Tibial artery (tissue), 4 donors: ENCODE results near the gene UBE2U.

ENCODE experiments used
- DNase-seq, 2 donors: peaks; one replicate each; pipeline ENCODE4 v3.0.0-alpha.2; 2019
- H3K27ac ChIP-seq, 2 donors: fragments of 200-600 bp; sonication (generic) in 1 of 2; 1 replicate in 1 of 2; 2 replicates in 1 of 2; pipeline ENCODE4 v1.5.1; 2018 to 2019; ENCODE audit warnings: mild to moderate bottlenecking in 1 of 2
- H3K27me3 ChIP-seq, 2 donors: fragments of 200-600 bp; sonication (generic) in 1 of 2; one replicate each; pipeline versions ENCODE4 v1.5.1 to v1.6.0; 2016 to 2019
- H3K36me3 ChIP-seq, 3 donors: fragments of 200-600 bp; sonication (generic) in 2 of 3; one replicate each; pipeline ENCODE4 v1.5.1; 2016 to 2019; ENCODE audit warnings: mild to moderate bottlenecking in 2 of 3
- H3K4me1 ChIP-seq, 4 donors: fragments of 200-600 bp; sonication (generic) in 2 of 4; 1 replicate in 3 of 4; 2 replicates in 1 of 4; pipeline ENCODE4 v1.5.1; 2016 to 2019
- H3K4me3 ChIP-seq, 2 donors: fragments of 200-600 bp; sonication (generic) in 1 of 2; 1 replicate in 1 of 2; 2 replicates in 1 of 2; pipeline ENCODE4 v1.5.1; 2018 to 2019; ENCODE audit warnings: mild to moderate bottlenecking in 2 of 2
- H3K9me3 ChIP-seq, 3 donors: fragments of 200-600 bp; sonication (generic) in 1 of 3; one replicate each; pipeline ENCODE4 v1.5.1; 2016 to 2019
- intact Hi-C: fragments of 100-400 bp; cut with DNase I; formaldehyde crosslinking; loops from one replicate; pipeline ENCODE4 v1.15.0; 2023; ENCODE audit warnings: low total_unique reads
- TF ChIP-seq, protein P1 (sequence below), 2 experiments: fragments of 200-600 bp in 1 of 2; fragments of 450-650 bp in 1 of 2; IDR thresholded peaks; one replicate each; pipeline ENCODE4 v1.5.1; 2017 to 2019; ENCODE audit warnings: antibody characterized with exemption in 2 of 2, mild to moderate bottlenecking in 1 of 2, moderate library complexity in 1 of 2

Gene UBE2U

DNA sequence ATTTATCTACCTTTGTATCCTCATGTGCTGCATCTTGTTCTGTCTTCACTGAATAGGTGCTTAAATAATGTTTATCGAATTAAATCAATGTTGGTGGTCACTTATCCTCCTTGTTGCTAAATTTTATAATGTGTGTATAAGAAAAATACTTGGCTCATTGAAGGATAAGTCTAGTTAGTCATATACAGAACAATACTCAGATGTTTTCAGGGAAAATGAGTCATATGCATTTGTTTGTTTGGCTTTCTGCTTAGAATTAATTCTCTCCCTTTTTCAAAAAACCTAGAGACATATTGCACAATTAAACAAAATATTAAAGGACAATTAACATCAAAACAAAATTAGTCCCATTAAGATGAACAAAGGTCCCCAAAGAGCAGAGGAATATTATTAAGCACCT lies 89.0 kb downstream of the UBE2U start:
- Histone ChIP-seq H3K4me1 (no peaks in the 10 kb centered on the region), H3K9me3 (no peaks in the 10 kb centered on the region), H3K36me3 (no peaks in the 10 kb centered on the region), H3K27me3 (peaks cover 0 to 6% of the 10 kb centered on the region in 2 donors), H3K27ac (no peak overlapping the region), H3K4me3 (no peak overlapping the region)
- TF ChIP-seq, protein P1, sequence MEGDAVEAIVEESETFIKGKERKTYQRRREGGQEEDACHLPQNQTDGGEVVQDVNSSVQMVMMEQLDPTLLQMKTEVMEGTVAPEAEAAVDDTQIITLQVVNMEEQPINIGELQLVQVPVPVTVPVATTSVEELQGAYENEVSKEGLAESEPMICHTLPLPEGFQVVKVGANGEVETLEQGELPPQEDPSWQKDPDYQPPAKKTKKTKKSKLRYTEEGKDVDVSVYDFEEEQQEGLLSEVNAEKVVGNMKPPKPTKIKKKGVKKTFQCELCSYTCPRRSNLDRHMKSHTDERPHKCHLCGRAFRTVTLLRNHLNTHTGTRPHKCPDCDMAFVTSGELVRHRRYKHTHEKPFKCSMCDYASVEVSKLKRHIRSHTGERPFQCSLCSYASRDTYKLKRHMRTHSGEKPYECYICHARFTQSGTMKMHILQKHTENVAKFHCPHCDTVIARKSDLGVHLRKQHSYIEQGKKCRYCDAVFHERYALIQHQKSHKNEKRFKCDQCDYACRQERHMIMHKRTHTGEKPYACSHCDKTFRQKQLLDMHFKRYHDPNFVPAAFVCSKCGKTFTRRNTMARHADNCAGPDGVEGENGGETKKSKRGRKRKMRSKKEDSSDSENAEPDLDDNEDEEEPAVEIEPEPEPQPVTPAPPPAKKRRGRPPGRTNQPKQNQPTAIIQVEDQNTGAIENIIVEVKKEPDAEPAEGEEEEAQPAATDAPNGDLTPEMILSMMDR (IDR thresholded peaks at IDR 0.05): no peak
- DNase-seq: no peak
- intact Hi-C loops: no loop called here

DNA sequence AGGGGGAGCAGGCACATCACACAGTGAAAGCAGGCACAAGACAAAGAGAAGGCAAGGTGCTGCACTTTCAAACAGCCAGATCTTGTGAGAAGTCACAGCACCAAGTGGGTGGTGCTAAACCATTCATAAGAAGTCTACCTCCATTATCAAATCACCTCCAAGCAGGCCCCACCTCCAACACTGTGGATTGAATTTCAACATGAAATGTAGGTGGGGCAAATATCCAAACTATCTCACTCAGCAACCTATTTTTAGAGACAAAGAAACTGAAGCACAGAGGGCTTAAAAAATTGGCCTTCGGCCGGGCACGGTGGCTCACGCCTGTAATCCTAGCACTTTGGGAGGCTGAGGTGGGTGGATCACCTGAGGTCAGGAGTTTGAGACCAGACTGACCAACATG lies 90.4 kb downstream of the UBE2U start:
- TF ChIP-seq, protein P1 (IDR thresholded peaks at IDR 0.05): no peak
- H3K27ac ChIP-seq: no peak overlapping the region
- no peak overlapping the region for H3K4me3 ChIP-seq
- peaks cover 0 to 9% (median 0%) of the 10 kb centered on the region in 3 donors for H3K9me3 ChIP-seq
- H3K36me3 ChIP-seq: no peaks in the 10 kb centered on the region
- peaks cover 0 to 6% of the 10 kb centered on the region in 2 donors for H3K27me3 ChIP-seq
- intact Hi-C loops: no loop called here
- no peak for DNase-seq
- H3K4me1 ChIP-seq: no peaks in the 10 kb centered on the region

DNA sequence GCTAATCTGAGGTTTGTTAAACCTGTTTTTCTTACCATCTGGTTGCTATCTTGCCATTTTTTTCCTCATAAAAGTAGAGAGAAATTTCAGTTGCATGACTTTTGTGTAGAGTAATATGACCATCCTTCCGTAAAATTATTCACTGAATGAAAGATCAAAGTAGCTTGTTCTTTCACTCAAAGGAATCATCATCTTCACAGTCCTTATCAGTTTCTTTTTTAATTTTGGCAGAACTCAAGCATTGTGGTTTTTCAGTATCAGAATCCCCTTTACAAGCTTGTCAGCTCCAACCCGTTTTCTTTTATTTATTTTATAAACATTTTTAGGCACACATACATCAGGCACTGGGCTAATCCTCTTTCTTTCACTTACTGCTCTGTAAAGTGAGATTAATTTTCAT lies 91.7 kb downstream of the UBE2U start:
- intact Hi-C loops: no loop called here
- TF ChIP-seq, protein P1 (IDR thresholded peaks at IDR 0.05): no peak

DNA sequence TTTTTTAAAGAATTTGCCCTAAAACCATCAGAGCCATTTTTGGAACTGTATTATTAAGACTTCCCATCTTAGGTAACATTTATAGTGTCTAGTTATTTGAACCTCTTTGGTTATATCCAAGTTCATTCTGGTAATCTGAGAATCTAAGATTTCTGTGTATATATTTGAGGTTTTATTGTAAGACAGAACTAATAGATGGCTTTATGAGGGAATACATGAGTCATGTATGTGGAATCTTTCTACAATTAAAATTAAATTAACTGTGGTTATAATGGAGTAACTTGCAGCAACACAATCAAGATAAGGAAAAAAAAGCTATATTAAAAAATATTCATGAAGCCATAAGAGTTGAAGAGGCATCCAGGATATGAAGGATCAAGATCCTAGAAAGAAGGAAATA lies 92.1 kb downstream of the UBE2U start:
- Histone ChIP-seq H3K4me3 (no peak overlapping the region), H3K36me3 (no peaks in the 10 kb centered on the region), H3K9me3 (peaks cover 0 to 9% (median 0%) of the 10 kb centered on the region in 3 donors), H3K27ac (no peak overlapping the region), H3K27me3 (peaks cover 0 to 6% of the 10 kb centered on the region in 2 donors), H3K4me1 (no peaks in the 10 kb centered on the region)
- TF ChIP-seq, protein P1 (IDR thresholded peaks at IDR 0.05): no peak
- intact Hi-C loops: no loop called here
- no peak for DNase-seq

More for the DNA sequence above, 91.7 kb downstream of the UBE2U start:
- no peaks in the 10 kb centered on the region for H3K36me3 ChIP-seq
- no peak for DNase-seq
- H3K27ac ChIP-seq: no peak overlapping the region
- peaks cover 0 to 9% (median 0%) of the 10 kb centered on the region in 3 donors for H3K9me3 ChIP-seq
- peaks cover 0 to 6% of the 10 kb centered on the region in 2 donors for H3K27me3 ChIP-seq
- H3K4me3 ChIP-seq: no peak overlapping the region
- H3K4me1 ChIP-seq: no peaks in the 10 kb centered on the region

DNA sequence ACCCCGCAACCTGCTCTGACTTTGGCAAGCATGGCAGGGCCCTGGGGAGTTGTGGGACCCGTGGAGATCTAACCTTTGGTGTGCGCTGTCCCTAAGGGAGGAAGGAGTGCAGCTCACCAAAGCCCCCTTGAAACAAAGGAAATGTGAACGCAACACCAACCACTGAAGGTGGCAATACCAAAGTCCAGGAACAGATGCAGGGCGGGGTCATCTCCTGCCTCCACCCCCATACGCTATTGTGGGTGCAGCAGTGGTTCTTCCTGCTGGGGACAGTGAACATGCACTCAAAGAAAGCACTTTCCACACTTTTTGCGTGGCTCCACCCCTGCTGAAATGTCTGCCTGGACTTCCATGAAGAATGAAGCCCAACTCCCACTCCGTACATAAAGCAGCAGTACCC lies 93.0 kb downstream of the UBE2U start:
- Histone ChIP-seq H3K27ac (no peak overlapping the region), H3K4me1 (no peaks in the 10 kb centered on the region), H3K36me3 (no peaks in the 10 kb centered on the region), H3K4me3 (no peak overlapping the region), H3K9me3 (peaks cover 0 to 9% (median 0%) of the 10 kb centered on the region in 3 donors), H3K27me3 (peaks cover 0 to 6% of the 10 kb centered on the region in 2 donors)
- intact Hi-C loops: no loop called here
- TF ChIP-seq, protein P1 (IDR thresholded peaks at IDR 0.05): no peak
- DNase-seq: no peak

DNA sequence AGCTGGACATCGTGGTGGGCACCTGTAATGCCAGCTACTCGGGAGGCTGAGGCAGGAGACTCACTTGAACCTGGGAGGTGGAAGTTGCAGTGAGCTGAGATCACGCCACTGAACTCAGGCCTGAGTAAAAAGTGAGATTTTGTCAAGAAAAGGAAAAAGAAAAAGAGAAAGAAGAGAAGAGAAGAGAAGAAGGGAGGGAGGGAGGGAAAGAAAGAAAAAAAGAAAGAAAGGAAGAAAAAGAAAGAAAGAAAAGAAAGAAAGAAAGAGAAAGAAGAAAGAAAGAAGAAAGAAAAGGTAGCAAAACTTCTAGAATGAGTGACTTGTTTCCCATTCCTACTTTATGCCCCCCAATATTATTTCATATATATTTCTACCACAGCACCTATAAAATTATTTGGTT lies 98.8 kb downstream of the UBE2U start:
- H3K27ac ChIP-seq: no peak overlapping the region
- H3K9me3 ChIP-seq: peaks cover 0 to 9% (median 0%) of the 10 kb centered on the region in 3 donors
- no peaks in the 10 kb centered on the region for H3K27me3 ChIP-seq
- DNase-seq: no peak
- intact Hi-C loops: no loop called here
- no peak overlapping the region for H3K4me3 ChIP-seq
- H3K36me3 ChIP-seq: no peaks in the 10 kb centered on the region
- H3K4me1 ChIP-seq: no peaks in the 10 kb centered on the region
- TF ChIP-seq, protein P1 (IDR thresholded peaks at IDR 0.05): no peak
